PFSK-1 (cell line): Measurements from ENCODE around the gene VWA3A.

Experiments
- FOXP2 ChIP-seq: optimal IDR thresholded peaks from 2 replicates; pipeline ENCODE3; 2011; ENCODE audit warnings: borderline replicate concordance, control low read depth, inconsistent platforms; ENCODE audit not compliant: insufficient read depth; ENCODE audit errors: extremely low read length, extremely low read depth
- POLR2AphosphoS5 ChIP-seq: IDR thresholded peaks from 2 replicates; pipeline ENCODE4 v1.6.1; 2012; ENCODE audit warnings: low read depth, mild to moderate bottlenecking, control low read depth, low read length, moderate library complexity
- REST ChIP-seq, 2 experiments: IDR thresholded peaks; 2 replicates each; pipeline versions ENCODE4 v1.6.1 to v1.8.0; 2011 to 2012; ENCODE audit warnings: low read depth in 2 of 2, low read length in 2 of 2, control low read depth in 1 of 2, inconsistent platforms in 1 of 2, mild to moderate bottlenecking in 1 of 2, moderate library complexity in 1 of 2; ENCODE audit not compliant: insufficient read depth in 1 of 2
- SIN3A ChIP-seq: IDR thresholded peaks from 2 replicates; pipeline ENCODE4 v1.6.1; 2012; ENCODE audit warnings: mild to moderate bottlenecking, low read length, moderate library complexity, borderline replicate concordance; ENCODE audit not compliant: insufficient read depth
- TAF1 ChIP-seq: IDR thresholded peaks from 2 replicates; pipeline ENCODE4 v1.6.1; 2012; ENCODE audit warnings: low read length, control low read depth, borderline replicate concordance; ENCODE audit not compliant: insufficient read depth

The VWA3A gene

GRCh38 chr16:22075776-22076175 lies 16.6 kb upstream of the VWA3A start:
- no peak for TF ChIP-seq FOXP2
- TF ChIP-seq TAF1 = no peak
- TF ChIP-seq REST (IDR thresholded peaks at IDR 0.05; ENCODE audit: insufficient read depth in 1 of 2, low read depth in 2 of 2, low read length in 2 of 2) = no peak
- no peak for TF ChIP-seq SIN3A
- TF ChIP-seq POLR2AphosphoS5 = no peak

GRCh38 chr16:22077700-22078313 lies 14.5 kb upstream of the VWA3A start:
- no peak for TF ChIP-seq REST (IDR thresholded peaks at IDR 0.05; ENCODE audit: insufficient read depth in 1 of 2, low read depth in 2 of 2, low read length in 2 of 2)
- no peak for TF ChIP-seq TAF1
- no peak for TF ChIP-seq POLR2AphosphoS5

GRCh38 chr16:22078656-22079055 lies 13.7 kb upstream of the VWA3A start:
- TF ChIP-seq FOXP2 (no peak), POLR2AphosphoS5 (no peak), REST (IDR thresholded peaks at IDR 0.05; ENCODE audit: insufficient read depth in 1 of 2, low read depth in 2 of 2, low read length in 2 of 2) (no peak), TAF1 (no peak), SIN3A (no peak)

GRCh38 chr16:22081050-22081449 lies 11.3 kb upstream of the VWA3A start:
- no peak for TF ChIP-seq FOXP2
- TF ChIP-seq TAF1 = no peak
- no peak for TF ChIP-seq POLR2AphosphoS5
- no peak for TF ChIP-seq REST (IDR thresholded peaks at IDR 0.05; ENCODE audit: insufficient read depth in 1 of 2, low read depth in 2 of 2, low read length in 2 of 2)
- TF ChIP-seq SIN3A = no peak

- TF ChIP-seq POLR2AphosphoS5 (no peak), TAF1 (no peak), REST (IDR thresholded peaks at IDR 0.05; ENCODE audit: insufficient read depth in 1 of 2, low read depth in 2 of 2, low read length in 2 of 2) (no peak), FOXP2 (no peak), SIN3A (no peak)
These were observed 5.9 kb upstream of the VWA3A start for GRCh38 chr16:22086440-22086839.
